Activated naive CD4-positive, alpha-beta T cell treated with anti-CD3 and anti-CD28 coated beads, Interleukin-2, amount 10 ng/mL, durations not matched to agents 7 days and 5 days (primary cell): Measurements from ENCODE around the gene CLTC.
"Not testable (repeated sequence)": the region's sequence is repeated elsewhere in the genome, so short reads cannot be mapped to it uniquely, and the experiment has no call there.

Experiments
- CTCF ChIA-PET: fragments of 350-600 bp; sonication (Branson Sonifier 250); formaldehyde crosslinking; loops from one replicate; lab custom pipeline; 2021; ENCODE audit warnings: antibody characterized with exemption; lab: Charles Lee
- DNase-seq: peaks from one replicate; pipeline ENCODE4 v3.0.0-alpha.2; 2020
- H3K27ac Mint-ChIP-seq: one replicate; pipeline ENCODE4 v1.8.0; 2021; ENCODE audit warnings: mild to moderate bottlenecking, moderate library complexity, mixed read lengths
- H3K27me3 Mint-ChIP-seq: one replicate; pipeline ENCODE4 v1.8.0; 2021; ENCODE audit warnings: mild to moderate bottlenecking, mixed read lengths
- H3K36me3 Mint-ChIP-seq: one replicate; pipeline ENCODE4 v1.8.0; 2021; ENCODE audit warnings: mixed read lengths
- H3K4me1 Mint-ChIP-seq: one replicate; pipeline ENCODE4 v1.8.0; 2021; ENCODE audit warnings: mixed read lengths
- H3K4me3 Mint-ChIP-seq: one replicate; pipeline ENCODE4 v1.8.0; 2021; ENCODE audit warnings: mild to moderate bottlenecking, moderate library complexity, mixed read lengths
- H3K9me3 Mint-ChIP-seq: one replicate; pipeline ENCODE4 v1.8.0; 2021; ENCODE audit warnings: mixed read lengths

Gene CLTC

DNA sequence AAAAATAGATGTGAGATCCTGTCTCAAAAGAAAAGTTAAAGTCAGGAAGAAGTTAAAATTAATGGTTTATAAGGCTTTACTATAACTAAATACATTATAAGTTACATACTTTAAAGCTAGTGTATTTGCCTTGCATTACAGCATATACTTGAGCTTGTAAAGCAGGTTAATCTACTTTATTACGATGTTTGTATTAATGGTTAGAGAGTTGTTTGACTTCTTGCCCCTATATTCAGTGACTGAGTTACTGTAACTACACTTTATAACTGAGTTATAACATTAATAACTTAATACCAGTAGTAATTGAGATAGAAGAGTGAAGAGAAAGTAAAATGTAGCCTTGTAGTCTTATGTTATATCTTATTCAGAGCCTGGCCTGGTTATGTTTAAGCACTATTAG lies 22.9 kb downstream of the CLTC start:
- peak overlapping the region; percentile 84 for H3K27ac Mint-ChIP-seq
- no peak for DNase-seq
- H3K9me3 Mint-ChIP-seq: no peaks in the 10 kb centered on the region
- peaks cover 18% of the 10 kb centered on the region for H3K36me3 Mint-ChIP-seq
- no peak overlapping the region for H3K4me3 Mint-ChIP-seq
- H3K4me1 Mint-ChIP-seq: peaks cover 40% of the 10 kb centered on the region
- CTCF ChIA-PET: interaction anchor here (0.9 to 1.1 kb wide), 2 partner anchors 10 to 28 kb away, joined by 3 read pairs; no protein-coding TSS in a partner anchor
- H3K27me3 Mint-ChIP-seq: no peaks in the 10 kb centered on the region

DNA sequence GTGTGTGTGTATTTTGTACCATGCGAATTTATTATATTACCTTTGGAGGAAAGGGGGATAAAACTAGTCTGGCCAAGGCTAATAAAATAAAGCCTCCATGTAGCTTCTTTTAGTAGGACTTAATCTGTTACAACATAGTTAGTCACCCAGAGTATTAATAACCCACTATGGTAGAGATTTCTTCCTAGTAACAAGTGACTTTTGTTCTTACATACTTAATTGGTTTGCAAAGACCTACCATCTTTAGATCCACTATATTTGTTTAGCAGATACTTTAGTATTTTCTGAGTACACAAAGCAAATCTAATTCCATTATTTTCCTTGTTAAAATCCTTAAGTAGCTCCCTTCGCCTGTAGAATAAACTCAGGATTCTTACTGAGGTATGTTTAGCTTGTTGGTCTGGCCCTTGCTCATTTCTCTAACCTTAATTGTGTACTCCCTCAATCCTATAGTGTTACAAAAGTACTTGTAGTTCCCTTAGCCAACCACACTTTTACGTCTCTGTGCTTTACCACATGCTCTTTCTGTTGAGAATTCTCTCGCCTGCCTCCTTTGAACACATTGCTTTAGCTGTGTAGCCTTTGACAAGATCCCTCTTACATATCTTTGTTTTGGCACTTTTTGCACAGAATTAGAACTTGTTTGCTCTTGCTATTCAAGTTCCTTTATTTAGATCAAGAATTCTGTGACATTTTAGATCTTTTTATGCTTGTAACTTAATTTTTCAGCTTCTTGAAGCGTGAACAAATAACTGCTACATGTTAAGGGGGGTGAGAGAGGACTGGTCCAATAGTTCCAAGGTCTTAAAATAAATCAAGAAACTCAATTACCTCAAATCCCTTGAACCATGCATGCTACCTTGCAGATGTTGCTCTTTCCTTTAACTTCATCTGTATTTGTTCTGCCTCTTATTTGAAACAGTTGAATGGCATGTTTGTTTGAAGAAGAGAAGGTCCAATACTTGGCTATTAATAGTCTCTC lies 23.8 kb downstream of the CLTC start:
- DNase-seq: no peak
- Mint-ChIP-seq H3K27ac (no peak overlapping the region), H3K9me3 (no peaks in the 10 kb centered on the region), H3K4me3 (no peak overlapping the region), H3K36me3 (peaks cover 24% of the 10 kb centered on the region), H3K4me1 (peaks cover 37% of the 10 kb centered on the region), H3K27me3 (no peaks in the 10 kb centered on the region)
- CTCF ChIA-PET: interaction anchor here (1.1 kb wide), 1 partner anchor 27 kb away, joined by 3 read pairs; no protein-coding TSS in a partner anchor

DNA sequence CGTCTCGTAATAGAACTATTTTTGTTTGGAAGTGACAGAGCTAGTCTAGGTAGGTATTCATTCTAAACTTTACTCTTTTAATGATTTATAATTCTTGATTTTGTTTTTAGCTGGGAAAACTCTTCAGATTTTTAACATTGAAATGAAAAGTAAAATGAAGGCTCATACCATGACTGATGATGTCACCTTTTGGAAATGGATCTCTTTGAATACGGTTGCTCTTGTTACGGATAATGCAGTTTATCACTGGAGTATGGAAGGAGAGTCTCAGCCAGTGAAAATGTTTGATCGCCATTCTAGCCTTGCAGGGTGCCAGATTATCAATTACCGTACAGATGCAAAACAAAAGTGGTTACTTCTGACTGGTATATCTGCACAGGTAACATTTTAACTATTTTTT lies 27.6 kb downstream of the CLTC start:
- CTCF ChIA-PET: no interaction called here
- no peak overlapping the region for H3K4me3 Mint-ChIP-seq
- peaks cover 32% of the 10 kb centered on the region for H3K4me1 Mint-ChIP-seq
- DNase-seq: no peak
- peaks cover 46% of the 10 kb centered on the region for H3K36me3 Mint-ChIP-seq
- no peaks in the 10 kb centered on the region for H3K9me3 Mint-ChIP-seq
- H3K27ac Mint-ChIP-seq: no peak overlapping the region
- no peaks in the 10 kb centered on the region for H3K27me3 Mint-ChIP-seq

DNA sequence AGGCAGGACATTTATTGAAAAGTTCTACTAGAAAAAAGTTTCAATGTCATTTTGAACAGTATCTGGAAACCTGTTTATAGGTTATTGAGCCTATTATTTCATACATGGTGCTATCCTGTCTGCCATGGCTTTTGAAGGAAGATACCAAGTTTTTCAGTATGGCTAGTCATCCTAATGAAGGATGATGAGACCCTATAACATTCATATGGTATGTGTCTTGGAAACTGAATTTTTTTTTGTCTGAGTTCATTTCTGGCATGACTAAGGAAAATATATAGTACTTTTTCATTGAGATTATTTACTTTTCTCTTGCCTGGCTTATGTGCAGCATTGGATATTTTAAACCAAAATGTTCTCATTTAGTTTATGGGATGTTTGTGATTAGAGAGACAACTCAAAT lies 30.2 kb downstream of the CLTC start:
- Mint-ChIP-seq H3K9me3 (no peaks in the 10 kb centered on the region), H3K4me3 (no peak overlapping the region), H3K27me3 (no peaks in the 10 kb centered on the region), H3K4me1 (peaks cover 20% of the 10 kb centered on the region), H3K27ac (no peak overlapping the region), H3K36me3 (peaks cover 59% of the 10 kb centered on the region)
- CTCF ChIA-PET: no interaction called here
- no peak for DNase-seq

DNA sequence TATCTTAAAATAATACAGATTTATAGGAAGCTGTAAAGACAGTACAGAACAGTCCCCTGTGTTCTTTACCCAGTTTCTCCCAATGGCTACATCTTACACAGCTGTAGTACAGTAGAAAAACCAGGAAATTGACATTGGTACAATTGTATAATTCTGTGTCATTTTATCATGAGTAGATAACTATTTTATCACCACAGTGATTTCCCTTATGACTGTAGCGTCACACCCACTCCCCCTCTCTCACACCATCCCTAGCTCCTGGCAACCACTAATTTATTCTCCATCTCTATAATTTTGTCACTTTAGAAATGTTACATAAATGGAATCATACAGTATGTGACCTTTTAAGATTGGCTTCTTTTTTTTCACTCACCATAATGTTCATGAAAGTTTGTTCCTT lies 30.9 kb downstream of the CLTC start:
- no peaks in the 10 kb centered on the region for H3K27me3 Mint-ChIP-seq
- H3K9me3 Mint-ChIP-seq: no peaks in the 10 kb centered on the region
- H3K4me1 Mint-ChIP-seq: peaks cover 20% of the 10 kb centered on the region
- DNase-seq: no peak
- CTCF ChIA-PET: interaction anchor here (0.7 kb wide), 1 partner anchor 128 kb away, joined by 4 read pairs; no protein-coding TSS in a partner anchor
- no peak overlapping the region for H3K27ac Mint-ChIP-seq
- H3K4me3 Mint-ChIP-seq: no peak overlapping the region
- peaks cover 61% of the 10 kb centered on the region for H3K36me3 Mint-ChIP-seq

DNA sequence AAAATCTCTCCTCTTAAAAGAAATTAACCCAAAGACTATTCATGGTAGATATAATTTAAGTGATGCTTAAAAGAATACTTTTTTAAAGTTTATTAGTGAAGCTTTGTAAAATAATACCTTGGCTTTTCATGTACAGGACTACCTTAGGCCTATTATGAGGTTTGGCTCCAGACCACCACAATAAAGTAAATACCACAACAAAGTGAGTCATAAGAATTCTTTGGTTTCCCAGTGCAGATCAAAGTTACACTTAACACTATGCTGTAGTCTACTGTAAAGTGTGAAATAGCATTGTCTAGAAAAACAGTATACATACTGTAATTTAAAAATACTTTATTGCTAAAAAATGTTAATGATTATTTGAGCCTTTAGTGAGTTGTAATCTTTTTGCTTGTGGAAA lies 31.7 kb downstream of the CLTC start:
- peaks cover 20% of the 10 kb centered on the region for H3K4me1 Mint-ChIP-seq
- H3K4me3 Mint-ChIP-seq: no peak overlapping the region
- H3K27ac Mint-ChIP-seq: no peak overlapping the region
- CTCF ChIA-PET: interaction anchor here (0.7 kb wide), 1 partner anchor 128 kb away, joined by 4 read pairs; no protein-coding TSS in a partner anchor
- no peaks in the 10 kb centered on the region for H3K27me3 Mint-ChIP-seq
- H3K9me3 Mint-ChIP-seq: no peaks in the 10 kb centered on the region
- DNase-seq: no peak
- peaks cover 66% of the 10 kb centered on the region for H3K36me3 Mint-ChIP-seq

DNA sequence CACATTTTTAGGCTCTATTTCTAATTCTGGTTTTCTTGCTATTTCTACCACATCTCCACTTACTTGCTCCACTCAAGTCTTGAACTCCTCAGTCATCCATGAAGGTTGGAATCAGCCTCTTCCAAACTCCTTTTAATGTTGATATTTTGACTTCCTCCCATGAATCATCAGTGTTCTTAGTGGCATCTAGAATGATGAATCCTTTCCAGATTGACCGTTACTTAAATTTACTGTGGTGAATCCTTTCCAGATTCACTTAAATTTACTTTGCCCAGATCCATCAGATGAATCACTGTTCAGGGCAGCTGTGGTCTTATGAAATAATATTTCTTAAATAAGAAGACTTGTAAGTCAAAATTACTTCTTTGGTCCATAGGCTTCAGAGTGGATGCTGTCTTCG lies 32.4 kb downstream of the CLTC start:
- peaks cover 20% of the 10 kb centered on the region for H3K4me1 Mint-ChIP-seq
- H3K27me3 Mint-ChIP-seq: no peaks in the 10 kb centered on the region
- no peak for DNase-seq
- CTCF ChIA-PET: interaction anchor here (1.5 kb wide), 1 partner anchor 10 kb away, joined by 3 read pairs; no protein-coding TSS in a partner anchor
- H3K36me3 Mint-ChIP-seq: peaks cover 63% of the 10 kb centered on the region
- no peak overlapping the region for H3K4me3 Mint-ChIP-seq
- no peaks in the 10 kb centered on the region for H3K9me3 Mint-ChIP-seq
- no peak overlapping the region for H3K27ac Mint-ChIP-seq

DNA sequence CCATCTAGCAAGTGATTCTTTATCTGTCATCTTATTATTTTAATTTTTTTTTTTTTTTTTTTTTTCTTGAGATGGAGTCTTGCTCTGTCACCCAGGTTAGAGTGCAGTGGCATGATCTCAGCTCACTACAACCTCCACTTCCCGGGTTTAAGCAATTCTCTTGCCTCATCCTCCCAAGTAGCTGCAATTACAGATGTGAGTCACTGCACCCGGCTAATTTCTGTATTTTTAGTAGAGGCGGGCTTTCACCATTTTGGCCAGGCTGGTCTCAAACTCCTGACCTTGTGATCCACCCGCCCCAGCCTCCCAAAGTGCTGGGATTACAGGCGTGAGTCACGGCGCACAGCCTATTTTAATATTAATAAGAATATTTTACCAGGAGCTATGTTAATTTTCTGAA lies 36.9 kb downstream of the CLTC start:
- H3K4me1 Mint-ChIP-seq, H3K27me3 Mint-ChIP-seq, H3K4me3 Mint-ChIP-seq, H3K9me3 Mint-ChIP-seq, CTCF ChIA-PET, H3K27ac Mint-ChIP-seq, DNase-seq: not testable (repeated sequence)
- peaks cover 60% of the 10 kb centered on the region for H3K36me3 Mint-ChIP-seq

DNA sequence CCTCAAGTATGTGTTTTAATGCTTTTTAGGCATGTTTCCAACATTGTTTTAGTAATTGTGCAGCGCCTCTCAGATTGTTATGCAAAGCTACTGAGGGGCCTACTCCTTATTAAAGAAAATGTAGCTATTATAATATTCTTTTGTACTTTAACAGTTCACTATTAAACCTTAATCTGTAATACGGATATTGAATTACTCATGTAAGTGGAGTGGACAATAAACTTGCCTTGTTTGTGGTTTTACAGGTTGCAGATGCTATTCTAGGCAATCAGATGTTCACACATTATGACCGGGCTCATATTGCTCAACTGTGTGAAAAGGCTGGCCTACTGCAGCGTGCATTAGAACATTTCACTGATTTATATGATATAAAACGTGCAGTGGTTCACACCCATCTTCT lies 46.5 kb downstream of the CLTC start:
- H3K27ac Mint-ChIP-seq: no peak overlapping the region
- H3K4me3 Mint-ChIP-seq: no peak overlapping the region
- H3K9me3 Mint-ChIP-seq: no peaks in the 10 kb centered on the region
- no peaks in the 10 kb centered on the region for H3K27me3 Mint-ChIP-seq
- CTCF ChIA-PET: no interaction called here
- peaks cover 16% of the 10 kb centered on the region for H3K4me1 Mint-ChIP-seq
- DNase-seq: no peak
- peaks cover 55% of the 10 kb centered on the region for H3K36me3 Mint-ChIP-seq

DNA sequence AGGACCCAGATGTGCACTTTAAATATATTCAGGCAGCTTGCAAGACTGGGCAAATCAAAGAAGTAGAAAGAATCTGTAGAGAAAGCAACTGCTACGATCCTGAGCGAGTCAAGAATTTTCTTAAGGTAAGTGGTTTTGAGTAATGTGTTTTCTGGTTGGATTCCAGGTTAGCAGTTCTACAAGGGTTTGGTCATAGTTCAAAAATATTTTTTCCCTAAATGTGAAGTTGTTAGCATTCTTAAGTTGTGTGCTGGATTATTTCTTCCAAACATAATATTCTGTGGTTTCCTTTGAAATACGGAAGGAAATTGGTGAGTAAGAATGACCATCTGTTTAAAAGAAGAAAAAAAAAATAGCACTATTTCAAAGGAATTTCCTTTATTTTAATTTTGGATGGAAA lies 49.1 kb downstream of the CLTC start:
- H3K9me3 Mint-ChIP-seq: no peaks in the 10 kb centered on the region
- CTCF ChIA-PET: interaction anchor here (0.9 kb wide), 1 partner anchor 49 kb away, joined by 3 read pairs; no protein-coding TSS in a partner anchor
- no peaks in the 10 kb centered on the region for H3K27me3 Mint-ChIP-seq
- H3K27ac Mint-ChIP-seq: no peak overlapping the region
- peaks cover 19% of the 10 kb centered on the region for H3K4me1 Mint-ChIP-seq
- H3K36me3 Mint-ChIP-seq: peaks cover 53% of the 10 kb centered on the region
- DNase-seq: no peak
- H3K4me3 Mint-ChIP-seq: no peak overlapping the region

DNA sequence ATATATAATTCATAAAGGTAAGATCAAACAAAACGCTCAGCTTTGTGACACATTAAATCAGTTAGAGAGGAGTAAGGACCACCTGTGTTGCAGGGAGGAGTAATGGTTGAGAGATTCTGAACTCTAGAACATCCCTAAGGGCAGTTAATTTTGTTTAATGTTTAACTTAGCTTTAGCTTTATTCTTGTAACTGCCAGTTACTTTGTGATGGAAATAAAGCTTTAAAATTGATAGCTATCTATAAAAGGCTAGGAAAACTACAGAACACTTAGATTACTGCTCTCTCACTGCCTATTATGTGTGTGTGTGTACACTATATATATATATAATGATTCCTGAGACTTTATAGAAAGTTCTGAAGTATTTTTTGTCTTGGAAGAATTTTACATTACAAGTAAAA lies 49.7 kb downstream of the CLTC start:
- DNase-seq: no peak
- H3K4me3 Mint-ChIP-seq: no peak overlapping the region
- no peaks in the 10 kb centered on the region for H3K27me3 Mint-ChIP-seq
- no peak overlapping the region for H3K27ac Mint-ChIP-seq
- peaks cover 51% of the 10 kb centered on the region for H3K36me3 Mint-ChIP-seq
- CTCF ChIA-PET: interaction anchor here (0.9 kb wide), 1 partner anchor 49 kb away, joined by 3 read pairs; no protein-coding TSS in a partner anchor
- peaks cover 19% of the 10 kb centered on the region for H3K4me1 Mint-ChIP-seq
- H3K9me3 Mint-ChIP-seq: no peaks in the 10 kb centered on the region

DNA sequence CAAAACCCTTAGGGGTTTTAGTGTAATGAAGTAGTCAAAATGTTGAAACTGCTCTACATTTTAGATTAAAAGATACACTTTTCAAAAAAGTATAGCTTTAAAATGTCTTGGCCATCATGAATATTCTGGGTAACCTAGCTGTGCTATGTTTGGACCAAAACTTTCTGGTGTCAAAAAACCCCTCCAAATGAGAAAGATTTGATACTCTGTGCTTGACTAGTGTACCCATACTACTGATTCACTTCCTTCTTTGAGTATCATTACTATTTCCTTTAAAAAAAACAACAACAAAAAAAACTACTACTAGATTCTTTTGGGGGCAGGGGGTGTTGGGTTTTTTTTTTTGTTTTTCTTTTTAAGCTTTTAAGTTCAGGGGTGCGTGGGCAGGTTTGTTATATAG lies 50.2 kb downstream of the CLTC start:
- Mint-ChIP-seq H3K4me1 (peaks cover 19% of the 10 kb centered on the region), H3K27ac (peak overlapping the region; percentile 54), H3K27me3 (no peaks in the 10 kb centered on the region), H3K36me3 (peaks cover 50% of the 10 kb centered on the region), H3K9me3 (no peaks in the 10 kb centered on the region), H3K4me3 (no peak overlapping the region)
- no peak for DNase-seq
- CTCF ChIA-PET: interaction anchor here (1.1 kb wide), 1 partner anchor 27 kb away, joined by 3 read pairs; no protein-coding TSS in a partner anchor

DNA sequence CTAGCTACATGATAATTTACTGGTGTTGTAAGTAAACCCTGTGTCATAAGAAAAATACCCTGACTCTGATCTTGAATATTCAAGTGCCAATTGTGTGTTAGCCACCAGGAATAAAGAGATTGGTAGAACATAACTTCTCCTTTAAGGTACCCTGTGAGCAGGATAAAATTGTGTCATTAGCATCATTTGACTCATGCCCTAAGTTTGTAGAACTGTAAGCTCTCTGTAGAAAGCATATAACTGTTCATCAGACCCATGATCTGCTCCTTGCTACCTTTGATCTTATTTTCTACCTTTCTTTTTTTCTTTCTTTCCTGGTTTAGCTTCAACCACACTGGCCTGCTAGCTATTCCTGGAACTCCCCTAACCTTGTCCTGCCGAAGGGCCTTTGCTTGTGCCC lies 51.7 kb downstream of the CLTC start:
- Mint-ChIP-seq H3K9me3 (no peaks in the 10 kb centered on the region), H3K36me3 (peaks cover 43% of the 10 kb centered on the region), H3K27me3 (no peaks in the 10 kb centered on the region), H3K4me3 (no peak overlapping the region), H3K27ac (peak overlapping the region; percentile 24), H3K4me1 (peaks cover 19% of the 10 kb centered on the region)
- DNase-seq: no peak
- CTCF ChIA-PET: interaction anchor here (0.7 to 1.1 kb wide), 2 partner anchors 28 to 360 kb away, joined by 3 read pairs; no protein-coding TSS in a partner anchor

DNA sequence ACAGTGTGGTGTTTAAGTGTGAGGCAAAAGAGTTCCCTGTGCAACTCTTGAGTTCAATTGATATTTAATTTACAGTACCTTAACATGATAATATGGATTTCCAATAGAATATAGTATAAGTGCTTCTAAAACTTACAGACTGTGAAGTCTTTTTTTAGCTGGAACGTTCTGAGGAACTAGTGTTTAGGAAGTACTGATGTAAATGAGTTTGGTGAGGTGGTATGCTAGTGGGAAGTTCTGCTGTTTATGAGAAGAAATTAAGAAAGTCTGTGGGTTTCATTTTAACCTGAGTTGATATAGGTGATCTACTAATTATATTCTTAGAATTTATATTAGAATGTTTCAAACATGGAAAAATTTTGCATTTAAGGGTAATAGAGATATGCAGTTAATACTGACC lies 55.5 kb downstream of the CLTC start:
- no peaks in the 10 kb centered on the region for H3K27me3 Mint-ChIP-seq
- H3K4me1 Mint-ChIP-seq: peaks cover 9% of the 10 kb centered on the region
- H3K36me3 Mint-ChIP-seq: peaks cover 51% of the 10 kb centered on the region
- no peak overlapping the region for H3K27ac Mint-ChIP-seq
- no peaks in the 10 kb centered on the region for H3K9me3 Mint-ChIP-seq
- no peak overlapping the region for H3K4me3 Mint-ChIP-seq
- DNase-seq: no peak
- CTCF ChIA-PET: interaction anchor here (1.5 kb wide), 1 partner anchor 364 kb away, joined by 5 read pairs; no protein-coding TSS in a partner anchor
